GM21529 (cell line): ENCODE measurements around the gene FBXO44.
"Not testable (repeated sequence)": the region's sequence is repeated elsewhere in the genome, so short reads cannot be mapped to it uniquely, and the experiment has no call there.

ENCODE experiments used
- ATAC-seq: cut with Tn5 transposase; IDR thresholded peaks from one replicate; pipeline ENCODE4 v1.9.1; 2021; ENCODE audit not compliant: unreplicated experiment

FBXO44 gene

DNA sequence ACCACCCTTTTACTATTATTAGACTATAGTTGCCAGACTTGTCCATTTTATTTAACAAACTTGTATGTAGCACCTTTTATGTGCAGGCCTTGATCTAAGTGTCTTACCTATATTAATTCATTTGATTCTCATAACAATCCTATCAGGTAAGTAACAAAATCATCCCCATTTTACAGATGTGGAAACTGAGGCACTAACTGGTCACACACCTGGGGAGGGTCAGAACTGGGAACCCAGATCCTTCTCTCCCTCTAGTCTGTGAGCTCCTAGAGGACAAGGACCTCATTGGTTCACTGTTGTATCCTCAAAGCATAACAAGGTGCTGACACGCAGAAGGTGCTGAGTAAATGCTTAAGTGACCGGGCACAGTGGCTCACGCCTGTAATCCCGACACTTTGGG lies 15.3 kb upstream of the FBXO44 start:
- no peak for ATAC-seq

DNA sequence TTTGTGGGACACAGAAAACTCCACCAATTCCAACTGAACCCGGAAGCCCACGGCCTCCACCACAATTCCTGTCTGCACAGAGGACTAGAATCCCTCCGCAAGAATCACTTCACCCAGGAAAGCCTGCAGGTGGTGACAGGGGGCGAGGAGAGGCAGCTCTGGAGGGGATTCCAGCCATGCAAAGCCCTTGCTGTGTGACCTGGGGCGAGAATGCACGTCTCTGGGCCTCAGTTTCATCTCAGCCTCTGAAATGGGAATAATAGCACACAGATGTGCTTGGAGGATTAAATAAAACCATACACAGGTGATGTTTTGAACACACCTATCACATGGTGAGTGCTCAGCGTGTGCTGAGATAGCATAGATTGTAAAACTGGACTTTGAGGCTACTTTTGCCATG lies 14.6 kb upstream of the FBXO44 start:
- no peak for ATAC-seq

DNA sequence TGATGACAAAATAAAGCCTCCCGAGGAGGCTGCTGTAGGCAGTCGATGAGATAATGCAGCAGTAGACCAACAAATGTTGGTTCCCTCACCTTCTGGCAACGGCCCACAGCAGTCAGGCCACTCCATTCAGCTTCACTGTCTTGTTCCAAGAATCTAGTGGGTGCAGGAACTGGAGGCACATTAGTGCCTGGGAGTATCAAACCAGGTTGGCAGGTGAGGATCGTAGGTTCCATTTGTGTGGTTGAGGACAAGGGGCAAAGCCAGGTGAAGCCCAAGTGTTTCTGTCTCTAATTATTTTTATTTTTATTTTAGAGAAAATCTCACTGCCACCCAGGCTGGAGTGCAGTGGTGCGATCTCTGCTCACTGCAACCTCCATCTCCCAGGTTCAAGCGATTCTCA lies 13.7 kb upstream of the FBXO44 start:
- no peak for ATAC-seq

DNA sequence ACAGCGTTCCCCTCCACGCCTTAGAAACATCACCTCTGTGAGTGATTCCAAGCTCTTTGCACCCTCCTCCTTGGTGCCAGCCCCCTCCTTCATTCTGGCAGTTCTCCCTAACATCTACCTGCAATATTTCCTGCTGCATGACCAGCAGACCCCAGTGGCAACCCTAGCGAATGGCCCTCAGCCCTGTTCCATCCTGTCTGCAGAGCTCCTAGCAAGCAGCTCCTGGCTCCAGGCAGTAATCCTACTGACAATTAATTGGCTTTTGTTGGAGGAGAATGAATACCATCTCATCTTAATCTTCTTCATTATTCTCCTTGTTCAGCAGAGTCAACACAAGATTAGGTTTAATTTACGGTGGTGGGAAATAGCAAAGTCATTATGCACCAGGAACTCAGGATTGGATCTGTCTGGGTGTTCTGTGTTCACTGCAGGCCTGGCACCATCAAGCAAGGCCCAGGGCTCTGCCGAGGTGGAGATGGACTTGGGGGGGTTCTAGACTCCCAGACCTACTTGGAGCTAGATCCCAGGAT lies 12.8 kb upstream of the FBXO44 start:
- no peak for ATAC-seq

DNA sequence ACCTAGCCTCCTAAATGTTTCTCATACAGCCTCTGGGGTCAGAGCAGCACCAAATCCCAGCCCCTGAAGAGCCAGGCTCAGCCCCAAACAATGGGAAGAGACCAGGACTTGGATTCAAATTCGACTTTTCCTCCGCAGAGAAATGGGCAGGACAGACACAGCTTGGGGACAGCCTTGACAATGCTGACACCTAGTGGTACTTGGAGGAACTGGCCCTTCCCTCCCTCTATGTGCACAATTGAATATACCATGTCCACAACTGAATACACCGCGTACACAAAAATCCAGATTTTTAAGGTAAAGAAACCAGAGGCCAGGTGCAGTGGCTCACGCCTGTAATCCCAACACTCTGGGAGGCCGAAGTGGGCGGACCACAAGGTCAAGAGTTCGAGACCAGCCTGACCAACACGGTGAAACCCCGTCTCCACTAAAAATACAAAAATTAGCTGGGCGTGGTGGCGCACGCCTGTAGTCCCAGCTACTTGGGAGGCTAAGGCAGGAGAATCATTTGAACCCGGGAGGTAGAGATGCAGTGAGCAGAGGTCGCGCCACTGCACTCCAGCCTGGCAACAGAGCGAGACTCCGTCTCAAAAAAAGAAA lies 12.2 kb upstream of the FBXO44 start:
- not testable (repeated sequence) for ATAC-seq

DNA sequence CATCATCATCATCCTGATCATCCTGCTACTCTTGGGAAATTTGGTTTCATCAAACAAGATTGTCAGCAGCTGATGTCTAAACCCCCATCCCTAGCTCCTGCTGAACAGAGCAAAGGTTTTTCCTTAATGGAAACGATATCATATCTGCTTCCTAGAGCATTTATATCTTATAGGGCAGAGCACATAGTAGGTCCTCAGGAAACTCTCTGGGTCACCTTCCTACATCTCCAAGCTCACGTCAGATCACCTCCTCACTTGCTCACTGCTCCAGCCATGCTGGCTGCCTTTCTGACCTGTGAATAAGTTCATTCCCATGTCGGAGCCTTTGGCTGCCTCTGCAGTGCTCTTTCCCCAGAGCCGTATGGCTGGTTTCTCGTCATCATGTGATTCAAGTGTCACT lies 10.9 kb upstream of the FBXO44 start:
- ATAC-seq: no peak

DNA sequence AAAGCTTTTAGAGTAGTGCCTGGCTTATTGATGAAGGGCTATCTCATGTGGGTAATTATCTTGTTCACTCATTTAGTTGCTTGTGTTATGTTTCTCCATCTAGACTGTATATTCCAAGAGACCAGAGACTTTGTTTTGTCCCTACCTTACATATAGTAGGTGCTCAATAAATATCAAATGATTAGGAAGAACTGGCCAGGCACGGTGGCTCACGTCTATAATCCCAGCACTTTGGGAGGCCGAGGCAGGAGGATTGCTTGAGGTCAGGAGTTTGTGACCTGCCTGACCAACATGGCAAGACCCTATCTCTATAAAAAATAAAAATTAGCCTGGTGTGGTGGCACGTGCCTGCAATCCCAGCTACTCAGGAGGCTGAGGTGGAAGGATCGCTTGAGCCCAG lies 9.4 kb upstream of the FBXO44 start:
- ATAC-seq: no peak

DNA sequence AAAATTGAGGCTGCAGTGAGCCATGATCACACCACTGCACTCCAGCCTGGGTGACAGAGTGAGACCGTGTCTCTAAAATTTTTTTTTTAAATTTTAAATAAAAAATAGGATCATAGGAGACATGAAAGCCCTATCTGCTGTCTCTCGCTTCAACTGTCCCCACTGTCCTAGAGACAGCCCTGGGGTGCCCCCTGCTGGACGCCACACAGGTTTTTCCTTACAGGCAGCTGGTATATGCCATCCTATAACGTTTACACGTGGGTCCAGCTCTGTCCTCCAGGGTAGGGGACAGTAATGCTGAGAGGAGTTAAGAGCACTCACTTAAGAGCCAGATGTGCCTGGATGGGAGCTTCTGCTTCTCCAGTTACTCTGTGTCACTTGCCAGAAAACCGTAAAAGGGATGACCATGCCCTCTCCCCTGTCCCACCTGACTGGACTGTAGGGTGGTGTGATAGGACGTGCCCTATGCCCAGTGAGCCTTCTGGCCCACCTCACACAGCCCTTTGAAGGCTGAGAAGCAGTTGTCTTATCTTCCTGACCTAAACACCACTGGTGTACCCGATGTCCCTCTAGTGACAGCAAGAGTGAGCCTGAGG lies 8.9 kb upstream of the FBXO44 start:
- no peak for ATAC-seq

DNA sequence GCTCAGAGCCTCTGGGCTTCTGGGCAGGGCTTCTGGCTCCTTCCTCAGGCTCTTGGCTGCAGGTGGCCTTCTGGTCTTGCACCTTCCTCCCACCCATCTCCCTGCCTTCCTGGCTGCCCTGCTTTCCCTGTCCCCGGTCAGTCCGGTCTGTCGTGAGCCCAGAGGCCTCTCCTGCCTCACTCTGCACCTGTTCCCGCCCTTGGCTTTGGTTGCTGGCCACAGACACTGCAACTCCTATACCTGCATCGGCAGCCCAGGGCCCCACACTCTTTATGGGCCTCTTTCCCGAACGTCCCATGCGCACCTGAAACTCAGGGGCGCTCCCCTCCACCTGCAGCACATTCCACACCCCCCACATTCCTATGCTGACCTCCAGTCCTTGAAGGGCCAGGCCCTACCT lies 8.4 kb upstream of the FBXO44 start:
- ATAC-seq: no peak

DNA sequence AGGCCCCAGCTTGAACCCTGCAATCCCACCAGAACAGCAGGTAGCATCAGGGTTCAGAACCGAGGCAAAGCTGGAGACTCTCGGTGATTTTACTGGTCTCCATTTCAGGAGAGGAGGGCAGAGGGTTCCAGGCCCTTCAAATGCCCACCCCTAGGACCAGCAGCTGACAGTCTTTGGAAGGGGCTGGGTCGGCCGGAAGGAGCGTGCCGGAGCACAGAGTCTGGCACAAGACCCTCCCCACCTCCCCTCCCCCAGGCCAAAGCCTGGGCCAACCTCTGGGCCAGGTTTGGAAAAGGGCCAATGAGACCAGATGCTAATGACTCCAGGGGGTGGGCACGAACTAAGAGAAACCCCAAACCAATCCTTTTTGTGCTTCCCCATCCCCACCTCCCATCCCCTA lies 7.3 kb upstream of the FBXO44 start:
- ATAC-seq: no peak

DNA sequence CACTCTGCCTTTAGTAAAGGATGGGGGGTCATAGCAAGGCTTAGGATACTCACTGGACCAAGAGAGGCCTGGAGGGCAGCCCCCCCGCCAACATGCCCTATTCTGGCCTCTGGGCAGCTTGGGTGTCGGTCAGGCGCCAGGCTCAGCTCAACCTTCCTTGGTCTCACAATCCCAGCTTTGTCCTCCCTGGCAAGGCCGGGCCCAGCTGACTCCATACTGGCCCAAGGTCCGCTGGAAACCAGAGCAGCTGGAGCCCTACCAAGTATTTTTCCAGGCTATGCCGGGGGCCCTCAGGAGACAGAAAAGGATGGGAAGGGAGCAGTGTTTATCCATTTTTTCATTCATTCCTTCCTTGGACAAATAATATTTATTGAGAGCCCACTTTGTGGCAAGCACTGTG lies 6.6 kb upstream of the FBXO44 start:
- no peak for ATAC-seq

DNA sequence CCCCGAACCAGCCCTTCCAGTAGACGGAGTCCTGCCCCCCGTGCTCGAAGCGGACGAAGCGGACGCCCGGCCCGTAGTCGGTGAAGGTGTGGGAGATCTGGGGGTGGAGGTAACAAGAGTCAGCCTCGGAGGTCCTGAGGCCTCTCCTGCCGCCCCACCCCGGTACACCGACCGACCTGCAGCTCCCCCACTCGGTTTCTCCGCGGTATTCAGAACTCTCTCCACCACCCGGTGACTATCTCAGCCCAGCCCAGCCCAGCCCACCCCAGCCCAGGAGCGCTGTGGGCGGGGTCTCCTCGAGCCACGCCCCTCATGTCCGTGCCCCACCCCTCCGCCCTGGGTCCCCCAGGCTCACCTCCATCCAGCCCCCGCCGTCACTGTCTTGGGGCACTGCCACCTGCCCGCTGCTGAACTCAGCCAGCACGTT lies 5.9 kb upstream of the FBXO44 start:
- no peak for ATAC-seq

DNA sequence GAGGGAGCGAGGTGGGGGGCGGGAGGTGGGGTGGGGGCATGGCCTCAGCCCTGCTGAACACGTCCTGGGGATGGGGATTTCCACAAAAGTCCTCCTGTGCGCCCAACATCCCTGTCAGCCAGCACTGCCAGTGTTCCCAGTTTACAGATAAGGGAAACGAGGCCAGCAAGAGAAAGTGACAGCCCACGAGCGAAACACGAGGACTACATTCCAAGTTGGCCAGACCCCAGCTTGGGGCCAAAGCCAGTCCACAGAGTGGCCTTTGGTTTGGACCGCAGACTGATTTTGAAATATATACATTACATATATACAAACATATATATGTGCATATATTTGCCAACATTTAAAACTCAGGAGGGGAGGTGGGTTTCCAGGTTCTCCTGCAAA lies 5.4 kb upstream of the FBXO44 start:
- ATAC-seq: no peak

DNA sequence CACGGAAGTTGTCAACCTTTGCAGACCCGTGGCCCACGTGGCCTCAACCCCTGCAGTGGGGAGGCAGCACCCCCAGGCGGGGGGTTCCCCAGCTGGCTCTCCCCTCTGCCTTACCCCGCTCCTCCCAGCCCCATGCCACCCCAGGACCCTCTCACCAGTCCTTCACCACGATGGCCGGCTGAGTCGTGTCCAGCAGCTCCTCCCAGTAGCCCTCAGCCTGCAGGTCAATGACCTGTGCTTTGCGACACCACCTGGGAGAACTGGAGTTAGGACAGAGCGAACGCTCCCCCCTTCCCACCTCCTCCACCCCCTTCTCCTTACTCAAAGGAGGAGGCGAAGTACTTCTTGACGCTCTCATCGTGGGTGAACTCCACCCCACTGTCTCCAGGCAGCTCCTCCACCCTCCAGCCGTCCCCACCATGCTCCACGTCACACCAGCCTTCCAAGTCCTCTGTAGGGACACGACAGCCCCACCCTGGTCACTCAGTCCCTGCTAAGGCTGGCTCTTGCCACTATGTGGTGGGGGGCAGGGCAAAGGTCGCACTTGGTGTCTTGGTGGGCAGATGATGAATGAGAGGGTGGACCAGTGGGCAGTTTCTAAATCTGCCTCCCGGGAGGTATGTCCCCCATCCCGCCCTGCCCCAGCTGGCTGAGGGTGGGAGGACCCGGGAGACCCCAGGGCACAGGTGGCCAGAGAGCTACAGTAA lies 4.9 kb upstream of the FBXO44 start:
- no peak for ATAC-seq

DNA sequence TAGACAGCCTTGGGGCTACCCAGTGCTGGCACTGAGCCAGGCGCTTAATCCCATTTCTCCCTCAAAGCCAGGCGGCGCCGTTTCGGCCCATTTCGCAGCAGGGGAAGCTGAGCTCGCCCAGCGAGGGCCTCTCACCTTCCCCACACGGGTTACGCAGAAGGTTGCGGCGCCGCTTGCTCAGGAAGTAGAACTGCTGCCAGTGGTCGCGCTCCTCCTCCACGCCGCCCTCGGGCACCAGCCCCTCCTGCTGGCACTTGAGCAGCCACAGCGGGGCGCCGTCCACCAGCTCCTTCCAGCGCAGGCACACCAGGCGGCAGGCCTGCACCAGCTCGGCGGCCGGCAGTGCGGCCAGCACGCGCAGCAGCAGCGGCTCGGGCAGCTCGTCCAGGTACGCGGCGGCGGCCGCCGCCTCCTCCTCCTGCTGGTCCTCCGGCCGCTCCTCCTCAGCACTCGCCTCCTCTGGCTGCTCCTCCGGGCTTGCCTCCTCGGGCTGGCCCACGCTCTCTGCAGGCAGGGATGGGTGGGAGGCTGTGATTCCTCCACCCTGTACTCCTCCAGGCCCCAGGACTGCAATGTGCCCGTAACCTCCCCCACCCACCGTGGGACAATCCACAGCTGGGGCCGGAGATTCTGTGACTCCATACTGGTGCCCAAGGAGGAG lies 4.2 kb upstream of the FBXO44 start:
- ATAC-seq: no peak

DNA sequence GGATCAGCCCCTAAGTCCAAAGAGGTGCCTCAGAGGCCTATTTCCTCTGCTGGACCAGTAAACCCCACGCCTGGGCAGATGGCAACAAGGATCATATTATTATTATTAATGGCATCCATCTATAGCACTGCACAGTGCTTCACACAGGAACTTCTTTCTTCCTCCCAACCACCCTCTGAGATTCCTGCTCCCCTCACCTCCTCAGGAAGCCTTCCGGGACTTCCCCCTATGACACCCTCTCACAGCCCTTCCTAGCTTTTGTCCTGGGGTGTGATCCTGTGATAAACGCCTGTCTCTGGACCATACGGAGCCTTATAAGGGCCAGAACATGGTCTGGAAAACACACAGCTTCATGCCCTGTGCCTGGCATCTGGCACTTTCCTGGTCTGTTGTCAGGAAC lies 3.7 kb upstream of the FBXO44 start:
- ATAC-seq: no peak

DNA sequence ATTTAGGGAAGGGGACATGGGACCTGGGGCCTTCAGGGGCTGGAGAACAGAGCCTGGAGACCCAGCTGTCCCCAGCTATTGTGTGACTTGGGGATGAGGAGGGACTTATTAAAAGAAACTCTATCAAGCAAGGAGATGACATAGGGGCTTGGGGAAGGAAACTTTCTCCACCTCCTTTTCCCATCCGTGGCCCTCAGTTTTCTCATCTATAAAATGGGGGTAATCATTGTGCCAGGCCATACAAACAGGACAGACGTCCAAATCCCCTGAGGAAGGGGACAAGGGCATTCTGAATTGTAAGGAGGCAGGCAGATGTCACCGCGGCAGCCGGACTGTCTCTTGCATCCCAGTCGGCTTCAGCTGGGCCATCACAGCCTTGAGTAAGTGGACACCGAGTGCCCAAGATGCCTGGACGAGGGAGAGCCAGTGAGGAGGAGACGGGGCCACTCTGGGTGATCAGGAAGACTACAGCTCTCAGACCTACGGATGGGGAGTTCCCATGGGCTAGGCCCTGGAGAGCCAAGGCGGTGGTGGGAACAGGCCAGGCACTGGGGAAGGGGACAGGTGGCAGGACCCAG lies 2.4 kb upstream of the FBXO44 start:
- no peak for ATAC-seq

DNA sequence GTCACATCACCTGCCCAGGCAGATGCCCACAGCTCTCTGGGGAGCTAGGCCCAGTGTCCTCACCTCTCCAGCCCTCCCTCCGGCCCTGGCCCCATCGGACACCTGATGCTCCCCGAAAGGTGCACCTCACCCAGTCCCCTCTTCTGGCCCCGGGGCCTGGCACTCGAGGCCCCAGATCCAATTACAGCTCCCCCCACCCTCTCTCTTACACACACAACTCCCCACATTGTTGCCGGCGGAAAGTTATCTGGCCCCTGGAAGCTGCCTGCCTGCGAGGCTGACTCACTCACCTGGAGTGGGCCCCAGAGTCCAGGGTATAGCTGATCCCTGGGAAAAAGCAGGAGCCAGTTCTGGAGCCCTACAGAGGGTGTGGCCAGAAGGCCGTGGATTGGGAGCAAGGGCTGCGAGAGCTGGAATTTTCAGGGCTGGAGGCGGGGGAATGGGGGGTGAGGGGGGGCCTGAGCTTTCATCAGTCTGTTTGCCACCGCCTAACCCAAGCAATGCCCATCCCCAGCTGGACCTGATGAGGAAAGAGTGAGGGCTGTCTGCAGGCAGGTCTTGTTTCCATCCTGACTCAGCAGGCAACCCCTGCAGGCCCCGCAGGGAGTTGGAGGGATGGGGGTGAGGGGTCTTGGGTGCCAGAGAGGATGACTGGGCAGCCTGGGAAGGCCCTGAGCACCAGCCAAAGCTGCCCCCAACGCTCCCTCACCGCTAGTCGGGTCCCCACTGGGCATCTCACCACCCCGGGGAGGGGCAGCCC lies 1.4 kb upstream of the FBXO44 start:
- no peak for ATAC-seq

DNA sequence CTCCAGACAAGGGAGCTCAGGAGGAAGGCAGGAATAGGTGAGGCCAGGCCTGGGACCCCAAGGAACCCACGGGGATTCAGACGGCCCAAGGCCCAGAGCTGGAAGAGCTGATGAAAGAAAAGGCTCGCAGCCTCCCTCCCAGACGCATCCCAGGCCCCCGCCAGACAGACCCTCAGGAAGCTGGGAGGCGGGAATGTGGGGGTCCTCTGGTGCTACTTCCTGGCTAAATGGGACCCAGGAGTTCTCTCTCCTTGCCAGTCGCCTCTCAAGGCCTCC lies 878 bp upstream of the FBXO44 start:
- no peak for ATAC-seq

DNA sequence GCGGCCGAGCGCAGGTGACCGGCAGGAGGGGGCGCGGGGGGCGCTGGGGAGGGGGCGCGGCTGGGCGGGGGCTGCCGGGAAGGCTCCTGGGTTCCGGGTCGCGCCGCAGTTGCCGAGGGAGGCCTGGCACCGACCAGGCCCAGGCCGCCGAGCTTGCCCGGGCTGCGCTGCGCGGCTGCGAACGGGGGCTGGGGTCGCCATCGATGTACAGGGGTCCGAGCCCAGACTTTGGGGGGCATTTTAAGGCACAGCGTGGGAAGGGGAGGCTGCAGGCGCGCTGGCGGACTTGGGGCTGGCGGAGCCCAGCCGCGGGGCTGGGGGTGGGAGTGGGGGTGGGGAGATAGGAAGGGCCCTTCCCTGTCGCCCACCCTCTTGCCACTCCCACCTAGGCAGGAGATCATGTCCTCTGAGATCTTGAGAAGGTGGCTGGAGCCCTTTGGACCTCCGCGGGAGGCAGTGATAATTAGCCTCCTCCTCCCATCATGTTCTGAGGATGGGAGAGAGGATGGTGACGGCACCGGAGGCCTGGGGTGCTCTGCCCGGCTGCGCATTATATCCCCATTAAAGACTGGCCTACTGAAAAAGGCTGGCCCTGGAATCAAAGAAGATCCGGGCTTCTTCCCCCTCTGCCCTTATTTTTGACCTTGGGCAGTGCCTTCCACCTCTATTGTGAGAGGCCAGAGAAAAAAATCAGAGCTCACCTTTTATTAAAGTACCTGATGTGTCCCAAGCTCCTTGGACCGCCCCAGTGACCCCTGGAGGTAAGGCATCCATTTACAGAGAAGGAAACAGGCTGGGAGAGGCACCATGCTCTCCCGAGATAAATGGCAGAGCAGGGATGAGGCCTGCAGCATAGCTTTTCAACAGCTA lies 497 bp downstream of the FBXO44 start:
- ATAC-seq: peak; percentile 33
